DMS 273 treated with DMSO at 0.1 percent for 48 hours (cell line): Measurements from ENCODE around the gene TTC14.

Experiments used
- DNase-seq: peaks from one replicate; lab custom pipeline; 2025; lab: John Stamatoyannopoulos, UW

The TTC14 gene

GRCh38 chr3:180633722-180634121 lies 31.8 kb downstream of the TTC14 start:
- DNase-seq, result no peak

GRCh38 chr3:180640987-180641386 lies 39.0 kb downstream of the TTC14 start:
- no peak for DNase-seq

DNA sequence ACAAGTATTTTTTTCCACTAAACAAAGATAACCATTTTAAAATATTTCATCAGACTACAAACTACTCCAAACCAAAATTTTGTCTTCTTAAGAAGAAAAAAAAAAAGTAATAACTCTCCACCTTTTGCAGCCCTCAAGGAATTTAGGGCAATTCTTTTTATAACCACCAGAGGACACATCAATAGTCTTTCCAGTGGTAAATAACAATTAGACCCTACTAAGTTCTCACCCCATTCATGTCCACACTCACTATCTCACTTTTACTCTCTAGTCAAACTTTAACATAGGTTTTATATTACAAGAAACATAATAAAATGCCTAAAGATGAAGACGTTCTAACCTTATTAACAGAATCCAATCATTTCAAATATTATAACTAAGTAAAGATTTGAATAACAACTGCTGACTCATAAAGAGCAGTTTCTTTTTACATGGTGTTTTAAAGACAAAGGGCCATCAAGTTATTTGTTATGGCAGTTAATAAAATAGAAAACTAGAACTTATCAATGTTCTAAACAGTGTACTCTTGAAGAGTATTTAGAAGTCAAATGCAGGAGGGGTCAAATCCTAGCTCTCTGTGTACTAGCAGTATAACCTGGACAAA lies 44.3 kb downstream of the TTC14 start:
- DNase-seq, result no peak

GRCh38 chr3:180656406-180656805 lies 54.4 kb downstream of the TTC14 start:
- no peak for DNase-seq

DNA sequence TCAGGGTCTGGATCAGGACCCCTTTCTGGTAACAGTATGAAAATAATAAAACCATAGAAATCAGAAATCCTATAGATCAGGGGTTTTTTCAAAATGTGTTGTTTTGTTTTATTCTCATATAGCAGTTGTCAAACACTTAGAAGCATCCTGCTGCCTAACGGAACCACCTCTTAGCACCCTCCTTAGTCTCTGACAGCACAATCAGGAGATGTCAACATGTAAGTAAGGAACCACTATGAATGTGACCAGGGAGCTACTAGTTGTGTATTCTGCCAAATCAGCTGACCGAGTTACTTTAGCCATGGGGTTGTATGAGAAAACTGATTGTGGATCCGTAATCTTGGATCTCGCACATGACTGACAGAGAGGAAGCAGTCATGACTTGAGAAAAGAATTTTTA lies 55.1 kb downstream of the TTC14 start:
- DNase-seq, result no peak
